ENCODE measurements around the gene EIF4G3. TPM values are rescaled to one million over a fixed set of nuclear protein-coding genes. Genes with fewer than 3 reads are reported as not detected.
"Not testable (repeated sequence)": the region's sequence is repeated elsewhere in the genome, so short reads cannot be mapped to it uniquely, and the experiment has no call there.

EIF4G3 gene
- total RNA-seq, 4 donors from 2014 or later: 56.6 to 131 (median 70.8) TPM

DNA sequence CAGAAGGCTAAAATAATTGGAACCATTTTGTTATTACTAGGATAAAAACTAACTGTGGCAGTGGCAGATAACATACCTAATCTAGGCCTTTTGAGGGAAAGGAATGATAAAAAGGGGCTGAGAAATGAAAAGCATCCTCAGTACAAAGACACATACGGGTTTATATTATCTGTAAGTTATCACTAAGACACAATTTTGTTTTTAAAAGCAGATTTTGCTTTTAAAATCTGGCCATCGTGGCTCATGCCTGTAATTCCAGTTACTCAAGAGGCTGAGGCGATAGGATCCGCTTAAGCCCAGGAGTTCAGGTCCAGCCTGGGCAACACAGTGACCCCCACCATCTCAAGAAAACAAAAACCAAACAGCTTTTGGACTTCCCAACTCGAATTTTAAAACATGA, 364.8 kb downstream of the EIF4G3 start:
- no peak for DNase-seq
- no peak overlapping the region for H3K27ac ChIP-seq
- H3K27me3 ChIP-seq: no peaks in the 10 kb centered on the region
- H3K4me3 ChIP-seq: no peak overlapping the region
- H3K9me3 ChIP-seq: no peaks in the 10 kb centered on the region
- TF ChIP-seq POLR2A (IDR thresholded peaks at IDR 0.05): no peak
- TF ChIP-seq, protein P1, sequence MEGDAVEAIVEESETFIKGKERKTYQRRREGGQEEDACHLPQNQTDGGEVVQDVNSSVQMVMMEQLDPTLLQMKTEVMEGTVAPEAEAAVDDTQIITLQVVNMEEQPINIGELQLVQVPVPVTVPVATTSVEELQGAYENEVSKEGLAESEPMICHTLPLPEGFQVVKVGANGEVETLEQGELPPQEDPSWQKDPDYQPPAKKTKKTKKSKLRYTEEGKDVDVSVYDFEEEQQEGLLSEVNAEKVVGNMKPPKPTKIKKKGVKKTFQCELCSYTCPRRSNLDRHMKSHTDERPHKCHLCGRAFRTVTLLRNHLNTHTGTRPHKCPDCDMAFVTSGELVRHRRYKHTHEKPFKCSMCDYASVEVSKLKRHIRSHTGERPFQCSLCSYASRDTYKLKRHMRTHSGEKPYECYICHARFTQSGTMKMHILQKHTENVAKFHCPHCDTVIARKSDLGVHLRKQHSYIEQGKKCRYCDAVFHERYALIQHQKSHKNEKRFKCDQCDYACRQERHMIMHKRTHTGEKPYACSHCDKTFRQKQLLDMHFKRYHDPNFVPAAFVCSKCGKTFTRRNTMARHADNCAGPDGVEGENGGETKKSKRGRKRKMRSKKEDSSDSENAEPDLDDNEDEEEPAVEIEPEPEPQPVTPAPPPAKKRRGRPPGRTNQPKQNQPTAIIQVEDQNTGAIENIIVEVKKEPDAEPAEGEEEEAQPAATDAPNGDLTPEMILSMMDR (IDR thresholded peaks at IDR 0.05): no peak
- H3K4me1 ChIP-seq: no peaks in the 10 kb centered on the region
- H3K36me3 ChIP-seq: peaks cover 0 to 33% (median 0%) of the 10 kb centered on the region in 3 donors

DNA sequence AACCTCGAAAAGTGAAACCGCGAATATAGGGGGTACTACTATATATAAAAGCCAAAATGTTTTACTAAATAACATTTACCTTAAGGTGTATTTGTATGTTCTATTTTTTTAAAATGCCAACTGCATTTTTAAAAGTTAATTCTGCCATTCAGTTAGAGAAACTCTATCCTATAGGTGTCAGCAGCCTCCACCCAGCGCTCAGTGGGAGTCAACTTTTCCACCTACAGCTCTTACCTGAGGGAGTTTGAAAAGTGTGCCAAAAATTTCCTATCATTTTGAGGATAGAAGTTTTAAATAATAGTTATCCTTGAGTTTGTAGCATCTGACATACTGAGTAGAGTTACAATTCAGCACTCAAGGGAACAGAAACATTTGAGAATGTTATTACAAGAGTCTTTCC, 383.5 kb downstream of the EIF4G3 start:
- no peak for DNase-seq
- Histone ChIP-seq H3K9me3 (no peaks in the 10 kb centered on the region), H3K27me3 (no peaks in the 10 kb centered on the region), H3K36me3 (no peaks in the 10 kb centered on the region), H3K27ac (no peak overlapping the region), H3K4me3 (no peak overlapping the region), H3K4me1 (peaks cover 0 to under 1% (median 0%) of the 10 kb centered on the region in 4 donors)
- TF ChIP-seq POLR2A (IDR thresholded peaks at IDR 0.05): no peak
- TF ChIP-seq, protein P1 (IDR thresholded peaks at IDR 0.05): no peak

DNA sequence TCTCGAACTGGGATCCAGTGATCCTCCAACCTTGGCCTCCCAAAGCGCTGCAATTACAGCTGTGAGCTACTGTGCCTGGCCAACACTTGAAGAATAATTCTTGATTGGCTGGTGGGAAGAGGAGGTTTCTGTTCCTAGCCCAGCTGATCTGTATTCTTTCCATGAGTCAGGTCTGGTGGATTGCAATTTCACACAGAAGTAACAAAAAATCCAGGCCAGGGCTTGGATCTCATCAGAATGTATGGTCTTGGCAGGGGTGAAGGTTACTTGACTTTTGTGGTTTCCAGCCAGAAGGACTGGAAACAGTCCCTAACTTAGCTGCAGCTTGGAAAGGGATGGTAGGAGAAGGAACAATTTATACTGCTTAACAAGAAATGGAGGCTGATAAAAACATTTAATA, 384.5 kb downstream of the EIF4G3 start:
- no peak overlapping the region for H3K4me3 ChIP-seq
- no peaks in the 10 kb centered on the region for H3K36me3 ChIP-seq
- H3K4me1 ChIP-seq: peaks cover 0 to 6% (median 0%) of the 10 kb centered on the region in 4 donors
- DNase-seq: no peak
- H3K9me3 ChIP-seq: no peaks in the 10 kb centered on the region
- TF ChIP-seq, protein P1 (IDR thresholded peaks at IDR 0.05): no peak
- TF ChIP-seq POLR2A (IDR thresholded peaks at IDR 0.05): no peak
- H3K27ac ChIP-seq: no peak overlapping the region
- no peaks in the 10 kb centered on the region for H3K27me3 ChIP-seq

DNA sequence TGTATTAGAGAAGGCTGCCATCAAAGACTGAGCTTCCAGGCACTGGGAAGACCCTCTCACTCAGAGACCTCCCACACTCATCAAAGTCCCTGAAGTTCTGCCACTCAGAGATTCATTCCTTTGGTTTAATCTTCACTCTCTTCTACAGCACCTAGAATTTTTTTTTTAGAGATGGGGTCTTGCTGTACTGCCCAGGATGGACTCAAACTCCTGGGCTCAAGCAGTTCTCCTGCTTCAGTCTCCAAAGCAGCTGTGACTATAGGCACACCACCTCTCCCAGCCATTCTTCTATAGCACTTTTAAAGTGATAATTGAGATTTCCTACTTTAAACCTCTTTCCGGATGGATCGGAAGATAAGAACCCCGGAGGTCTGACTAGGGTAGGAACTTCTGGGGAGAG, 385.9 kb downstream of the EIF4G3 start:
- Histone ChIP-seq H3K36me3 (no peaks in the 10 kb centered on the region), H3K27me3 (no peaks in the 10 kb centered on the region), H3K9me3 (no peaks in the 10 kb centered on the region), H3K27ac (no peak overlapping the region), H3K4me3 (no peak overlapping the region), H3K4me1 (peaks cover 0 to 6% (median 0%) of the 10 kb centered on the region in 4 donors)
- no peak for TF ChIP-seq POLR2A (IDR thresholded peaks at IDR 0.05)
- DNase-seq: no peak

DNA sequence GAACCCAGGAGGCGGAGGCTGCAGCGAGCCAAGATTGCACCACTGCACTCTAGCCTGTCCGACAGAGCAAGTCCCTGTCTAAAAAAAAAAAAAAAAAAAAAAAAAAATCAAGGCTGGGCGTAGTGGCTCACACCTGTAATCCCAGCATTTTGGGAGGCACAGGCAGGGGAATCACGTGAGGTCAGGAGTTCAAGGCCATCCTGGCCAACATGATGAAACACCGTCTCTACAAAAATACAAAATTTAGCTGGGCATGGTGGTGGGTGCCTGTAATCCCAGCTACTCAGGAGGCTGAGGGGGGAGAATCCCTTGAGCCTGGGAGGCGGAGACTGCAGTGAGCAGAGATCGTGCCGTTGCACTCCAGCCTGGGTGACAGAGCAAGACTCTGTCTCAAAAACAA, 387.1 kb downstream of the EIF4G3 start:
- not testable (repeated sequence) for H3K36me3 ChIP-seq, H3K27ac ChIP-seq, H3K4me3 ChIP-seq, H3K27me3 ChIP-seq, H3K9me3 ChIP-seq, DNase-seq
- H3K4me1 ChIP-seq: peaks cover 3 to 14% (median 5%) of the 10 kb centered on the region in 4 donors

DNA sequence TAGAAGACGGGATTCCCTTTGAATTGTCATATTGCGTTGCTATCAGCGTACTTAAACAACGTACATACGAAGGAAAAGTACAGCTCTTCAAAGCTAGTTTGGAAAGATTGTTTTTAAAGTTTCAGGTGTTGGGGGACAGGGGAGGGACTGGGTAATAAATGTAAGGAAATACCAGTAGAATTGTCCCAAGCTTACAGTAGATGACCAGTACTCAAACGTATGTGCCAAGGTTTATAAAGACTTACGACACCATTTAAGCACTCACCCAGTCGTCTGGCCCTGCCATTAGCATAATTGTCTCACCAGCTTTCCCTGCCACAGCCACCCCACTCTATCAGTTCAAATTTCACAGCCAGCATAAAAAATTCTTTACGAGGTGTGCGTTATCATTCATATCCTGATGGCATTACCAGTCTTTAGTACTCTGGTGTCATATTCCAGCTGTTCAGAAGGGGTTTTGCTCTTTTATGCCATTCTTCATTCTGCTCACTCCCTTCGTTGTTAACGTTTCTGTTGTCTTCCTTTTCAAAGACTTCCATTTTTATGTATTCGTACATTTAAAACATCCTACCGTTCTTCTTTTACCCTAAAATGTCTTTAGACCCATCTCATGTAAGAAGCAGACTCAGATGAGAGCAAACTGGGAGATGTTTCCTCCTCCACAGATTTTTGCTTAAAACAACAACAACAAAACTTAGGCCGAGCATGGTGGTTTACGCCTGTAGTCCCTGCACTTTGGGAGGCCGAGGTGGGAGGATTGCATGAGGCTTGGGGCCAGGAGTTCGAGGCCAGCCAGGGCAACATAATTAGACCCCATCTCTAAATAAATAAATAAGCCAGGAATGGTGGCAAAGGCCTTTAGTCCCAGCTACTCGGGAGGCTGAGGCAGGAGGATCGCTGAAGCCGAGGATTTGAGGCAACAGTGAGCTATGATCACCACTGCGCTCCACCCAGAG, 388.6 kb downstream of the EIF4G3 start:
- H3K4me3 ChIP-seq: peak overlapping the region; percentile 78 to 96 (median 83)
- H3K4me1 ChIP-seq: peaks cover 3 to 20% (median 6%) of the 10 kb centered on the region in 4 donors
- H3K27ac ChIP-seq: peak overlapping the region; percentile 93 to 99 (median 98)
- no peaks in the 10 kb centered on the region for H3K27me3 ChIP-seq
- DNase-seq: no peak
- H3K36me3 ChIP-seq: no peaks in the 10 kb centered on the region
- no peaks in the 10 kb centered on the region for H3K9me3 ChIP-seq
- TF ChIP-seq, protein P1 (IDR thresholded peaks at IDR 0.05): no peak
- TF ChIP-seq POLR2A (IDR thresholded peaks at IDR 0.05): no peak
